SKM-1 (cell line): ENCODE measurements around the gene GPSM1.

Source experiments
- DNase-seq: peaks from one replicate; lab custom pipeline; 2025; ENCODE audit not compliant: unreplicated experiment; lab: John Stamatoyannopoulos, UW

GPSM1 gene

DNA sequence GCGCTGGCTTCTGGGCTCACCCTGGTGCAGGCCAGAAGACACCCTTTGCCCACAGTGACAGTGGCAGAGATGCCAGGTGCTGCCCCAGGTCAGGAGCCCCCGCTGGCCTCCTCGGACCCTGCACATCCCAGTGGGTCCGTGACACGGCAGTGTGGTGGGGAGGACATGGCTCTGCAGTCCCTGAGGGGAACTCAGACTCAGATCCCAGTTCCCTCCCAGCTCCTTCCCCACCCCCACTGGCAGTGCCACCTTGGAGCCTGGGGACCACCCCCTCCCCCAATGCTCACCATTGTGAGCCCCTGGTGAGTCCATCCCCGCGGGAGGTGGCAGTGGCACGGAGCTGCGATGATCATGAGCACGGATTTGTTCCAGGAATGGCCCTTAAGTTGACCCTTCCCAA, 22.9 kb upstream of the GPSM1 start:
- DNase-seq = no peak

DNA sequence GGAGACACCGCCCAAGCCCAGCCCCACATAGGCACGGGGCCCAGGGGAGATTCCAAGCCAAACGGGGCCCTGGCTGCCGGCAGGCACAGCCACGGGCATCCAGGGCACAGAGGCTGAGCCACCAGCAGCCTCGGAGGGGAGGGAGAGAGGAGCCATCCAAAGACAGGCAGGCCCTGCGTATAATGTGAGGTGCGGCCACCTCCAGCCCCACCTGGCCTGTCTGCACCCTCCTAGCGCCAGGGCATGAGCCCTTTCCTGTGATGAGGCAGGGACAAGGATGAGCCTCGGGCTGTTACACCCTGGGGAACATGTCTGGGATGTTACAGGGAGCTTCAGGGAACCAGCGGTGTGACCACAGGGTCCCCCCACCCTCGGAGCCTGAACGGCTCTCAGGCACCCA, 22.4 kb upstream of the GPSM1 start:
- no peak for DNase-seq

DNA sequence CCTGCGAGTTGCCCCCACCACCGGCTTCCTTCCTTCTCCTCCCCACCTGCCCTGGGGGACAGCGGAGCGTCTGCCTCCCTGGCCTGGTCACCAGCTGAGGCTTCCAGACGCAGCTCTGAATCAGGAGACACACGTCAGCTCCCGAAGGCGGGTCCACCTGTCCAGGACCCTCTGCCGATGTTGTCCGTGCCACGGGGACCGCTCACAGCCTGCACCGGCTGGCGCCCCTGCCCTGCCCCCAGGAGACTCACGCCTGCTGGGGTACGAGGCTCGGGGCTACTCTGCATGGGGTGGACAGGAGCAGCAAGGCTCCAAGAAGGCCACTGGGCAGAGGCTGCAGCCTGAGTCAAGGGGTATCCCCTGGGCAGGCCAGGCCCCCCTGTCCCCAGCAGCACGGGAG, 21.5 kb upstream of the GPSM1 start:
- DNase-seq = no peak

DNA sequence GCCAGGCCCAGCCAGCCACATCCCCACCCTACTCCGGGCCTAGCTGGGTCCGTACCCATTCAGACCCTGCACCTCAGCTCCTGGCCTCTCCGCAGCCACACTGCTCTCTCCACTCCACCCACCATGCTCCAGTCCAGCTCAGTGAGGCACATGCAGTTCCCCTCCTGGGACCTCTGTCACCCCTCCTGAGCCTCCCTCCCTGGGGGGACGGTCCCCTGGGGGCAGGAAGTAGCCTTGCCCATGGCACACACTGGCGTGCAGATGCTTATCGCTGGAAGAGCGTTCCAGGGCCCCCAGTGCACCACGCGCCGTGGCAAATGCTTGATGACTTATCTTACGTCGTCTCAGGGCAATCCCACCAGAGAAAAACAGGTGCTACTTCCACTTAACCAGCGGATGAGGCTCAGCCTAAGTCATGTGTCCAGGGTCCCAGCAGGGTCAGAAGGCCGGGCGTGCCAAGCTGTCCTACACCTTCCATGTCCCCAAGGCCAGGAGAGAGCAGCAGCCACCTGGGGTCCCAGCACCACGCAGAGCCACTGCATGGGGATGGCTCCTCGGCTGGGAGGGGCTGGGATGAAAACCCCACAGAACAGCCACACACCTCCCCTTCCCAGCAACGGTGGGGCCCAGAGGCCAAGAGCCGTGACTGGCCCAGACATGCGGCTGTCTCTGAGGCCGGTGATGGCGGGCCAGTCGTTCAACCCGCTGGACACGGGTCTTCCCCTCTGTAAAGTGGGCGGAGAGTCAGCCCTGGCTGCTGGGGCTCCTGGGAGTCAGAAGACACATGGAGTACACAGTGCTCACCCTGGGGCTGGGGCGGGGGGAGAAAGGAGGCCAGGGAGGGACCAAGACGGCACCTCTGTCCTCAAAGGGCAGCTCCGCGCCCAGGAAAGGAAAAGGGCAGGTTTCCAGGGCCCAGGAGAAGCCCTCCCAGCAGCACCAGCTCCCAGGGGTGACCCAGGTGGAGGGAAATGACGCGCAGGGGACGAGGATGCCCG, 20.8 kb upstream of the GPSM1 start:
- DNase-seq = no peak

DNA sequence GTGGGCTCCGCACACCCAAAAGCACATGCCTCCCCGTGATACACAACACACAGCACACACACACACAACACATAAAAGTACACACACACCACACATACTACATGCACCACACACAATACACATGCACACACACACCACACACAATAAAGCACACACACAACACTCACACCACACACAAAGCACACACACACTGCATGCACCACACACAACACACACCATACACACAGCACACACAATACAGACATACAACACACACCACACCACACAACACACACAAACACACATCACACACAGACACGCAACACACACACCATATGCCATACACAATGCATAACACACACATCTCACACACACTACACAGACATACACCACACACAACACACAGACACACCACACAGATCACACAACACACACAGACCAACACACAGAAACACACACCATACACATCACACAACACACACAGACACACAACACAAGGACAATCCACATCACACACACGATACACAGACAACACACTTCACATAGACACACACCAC, 20.1 kb upstream of the GPSM1 start:
- no peak for DNase-seq

DNA sequence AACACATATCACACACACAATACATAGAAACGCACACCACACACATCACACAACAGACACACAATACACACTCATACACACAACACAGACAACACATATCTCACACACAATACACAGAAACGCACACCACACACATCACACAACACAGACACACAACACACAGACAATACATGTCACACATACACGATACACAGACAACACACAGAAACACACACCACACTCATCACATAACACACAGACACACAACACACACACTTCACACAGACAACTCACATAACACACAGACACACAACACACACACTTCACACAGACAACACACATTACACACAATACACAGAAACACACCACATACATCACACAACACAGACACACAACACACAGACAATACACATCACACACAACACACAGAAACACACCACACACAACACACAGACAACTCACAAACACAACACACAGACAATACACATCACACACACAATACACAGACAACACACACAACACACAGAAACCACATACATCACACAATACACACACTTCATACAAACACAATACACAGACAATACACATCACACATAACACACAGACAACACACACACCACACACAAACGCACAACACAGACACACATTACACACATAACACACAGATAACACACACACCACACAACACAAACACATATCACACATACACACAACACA, 19.2 kb upstream of the GPSM1 start:
- DNase-seq = no peak

DNA sequence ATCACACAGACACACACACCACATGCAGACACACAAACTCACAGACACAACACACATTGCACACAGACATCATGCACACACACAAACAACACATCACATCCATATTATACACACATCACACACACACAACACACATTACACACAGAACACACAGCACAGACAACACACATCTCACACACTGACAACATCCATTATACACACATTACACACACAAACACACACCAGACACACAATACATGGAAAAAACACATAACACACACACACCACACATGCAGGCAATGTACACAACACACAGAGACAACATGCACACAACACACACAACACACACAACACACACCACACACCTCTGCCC, 18.7 kb upstream of the GPSM1 start:
- DNase-seq = no peak

DNA sequence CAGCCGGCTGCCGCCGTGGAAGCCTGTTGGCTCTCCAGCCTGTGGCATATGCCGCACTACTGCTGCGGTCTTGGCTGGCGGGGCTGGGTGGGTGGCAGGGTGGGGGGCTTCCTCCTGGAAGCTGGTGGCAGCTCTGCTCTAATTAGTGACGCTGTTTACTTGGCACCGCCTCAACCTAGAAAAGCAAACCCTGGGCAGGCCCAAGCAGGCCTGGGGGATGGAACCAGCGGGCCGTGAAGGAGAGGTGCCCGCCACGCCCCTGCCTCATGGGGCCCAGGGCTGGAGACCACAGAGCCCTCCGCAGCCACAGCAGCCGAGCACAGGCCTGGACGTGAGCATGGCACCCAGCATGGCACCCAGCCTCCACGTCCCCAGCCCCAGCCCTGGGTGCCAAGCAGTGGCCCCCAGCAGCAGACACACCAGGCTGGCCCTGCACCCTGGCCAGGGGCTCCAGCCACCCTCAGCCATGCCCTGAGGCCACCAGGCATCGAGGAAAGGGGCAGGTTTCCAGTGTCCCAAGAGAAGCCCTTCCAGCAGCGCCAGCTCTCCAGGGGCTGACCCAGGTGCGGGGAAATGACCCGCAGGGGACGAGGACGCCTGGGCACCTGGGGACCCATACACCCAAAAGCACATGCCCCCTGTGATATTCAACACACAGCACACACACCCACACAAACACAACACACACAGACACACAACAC, 18.1 kb upstream of the GPSM1 start:
- no peak for DNase-seq

DNA sequence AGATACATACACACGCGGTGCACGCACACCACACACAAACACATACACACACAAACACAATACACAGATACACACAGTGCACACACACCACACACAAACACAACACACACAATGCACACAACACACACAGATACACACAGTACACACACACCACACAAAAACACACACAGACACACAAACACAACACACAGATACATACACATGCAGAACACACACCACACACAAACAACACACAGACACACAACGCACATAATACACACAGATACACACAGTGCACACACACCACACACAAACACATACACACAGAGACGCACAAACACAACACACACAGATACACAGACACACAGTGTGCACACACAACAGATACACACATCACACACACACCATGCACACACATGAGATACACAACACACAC, 17.5 kb upstream of the GPSM1 start:
- DNase-seq = no peak

DNA sequence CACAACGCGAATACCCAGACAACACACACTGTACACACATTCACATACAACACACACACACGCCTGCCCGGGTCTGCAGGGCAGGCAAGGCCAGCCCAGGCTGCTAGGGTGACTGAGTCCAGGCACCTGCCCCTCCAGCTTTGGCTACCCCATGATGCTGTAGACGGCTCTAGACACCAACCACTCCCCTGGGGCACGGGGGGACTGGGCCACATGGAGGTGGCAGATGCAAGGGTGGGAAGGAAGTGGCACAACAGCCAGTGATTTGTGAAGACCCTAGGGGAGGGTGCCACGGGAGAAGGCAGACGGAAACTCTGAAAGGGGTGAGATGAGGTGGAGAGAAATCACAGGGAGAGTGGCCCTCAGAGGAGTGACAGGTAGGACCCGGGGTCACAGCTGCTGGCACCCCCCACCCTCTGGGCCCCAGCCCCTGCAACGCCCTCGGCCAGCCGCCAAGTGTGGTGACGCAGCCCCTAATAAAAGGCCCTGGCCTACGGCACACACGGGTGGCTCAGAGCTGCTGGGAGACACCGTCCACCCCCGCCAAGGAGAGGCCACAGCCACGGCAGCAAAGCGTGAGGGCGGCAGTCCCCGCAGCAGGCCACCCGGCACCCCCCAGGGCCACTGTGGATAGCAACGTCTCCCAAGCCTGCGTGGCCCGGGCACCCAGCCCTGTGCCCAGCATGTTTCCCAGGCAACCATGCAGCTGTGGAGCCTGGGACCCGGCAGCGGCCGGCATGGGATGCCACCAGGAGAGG, 16.9 kb upstream of the GPSM1 start:
- DNase-seq = no peak

DNA sequence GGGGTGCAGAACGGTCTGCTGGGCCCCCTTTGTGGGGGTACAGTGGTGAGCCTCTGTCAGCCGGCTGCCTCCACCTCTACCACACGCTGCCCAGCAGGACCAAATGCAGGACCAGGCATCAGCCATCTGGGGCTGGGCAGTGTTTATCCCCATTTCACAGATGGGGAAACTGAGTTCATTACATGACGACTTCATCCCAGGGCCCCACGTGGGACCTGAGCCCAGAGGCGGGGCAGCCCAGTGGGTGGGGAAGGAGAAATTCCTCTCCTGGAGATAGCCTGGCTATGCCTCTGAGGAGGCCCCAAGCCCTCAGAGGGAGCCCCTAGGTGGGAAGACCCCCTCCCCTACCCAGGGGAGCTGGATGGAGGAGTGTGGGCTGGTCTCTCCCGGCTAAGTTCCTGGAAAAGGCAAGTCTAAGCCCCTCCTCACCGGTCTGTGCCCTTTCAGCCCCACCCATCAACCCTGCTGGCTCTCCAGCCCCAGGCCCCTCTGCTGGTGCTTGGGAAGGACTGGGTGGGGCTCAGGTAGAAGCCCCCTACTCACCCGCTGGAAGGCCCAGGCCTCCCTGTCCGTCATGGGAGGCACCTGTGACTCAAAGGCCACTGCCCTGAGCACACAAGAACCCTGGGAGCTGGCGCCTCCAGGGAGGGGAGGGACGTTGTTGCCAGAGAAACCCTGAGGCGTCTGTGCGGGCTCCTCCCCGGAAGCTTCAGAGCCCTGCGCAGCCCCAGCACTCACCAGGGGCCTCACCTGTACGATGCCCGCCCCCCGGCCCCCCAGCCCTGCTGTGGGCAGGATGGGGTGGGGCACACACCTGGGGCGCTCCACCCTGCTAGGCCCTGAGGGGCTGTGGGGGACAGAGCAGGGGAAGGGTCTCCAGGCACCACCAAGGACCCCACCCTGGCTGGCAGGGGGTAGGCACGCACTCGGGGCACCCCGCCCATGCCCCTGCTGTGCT, 16.0 kb upstream of the GPSM1 start:
- no peak for DNase-seq

DNA sequence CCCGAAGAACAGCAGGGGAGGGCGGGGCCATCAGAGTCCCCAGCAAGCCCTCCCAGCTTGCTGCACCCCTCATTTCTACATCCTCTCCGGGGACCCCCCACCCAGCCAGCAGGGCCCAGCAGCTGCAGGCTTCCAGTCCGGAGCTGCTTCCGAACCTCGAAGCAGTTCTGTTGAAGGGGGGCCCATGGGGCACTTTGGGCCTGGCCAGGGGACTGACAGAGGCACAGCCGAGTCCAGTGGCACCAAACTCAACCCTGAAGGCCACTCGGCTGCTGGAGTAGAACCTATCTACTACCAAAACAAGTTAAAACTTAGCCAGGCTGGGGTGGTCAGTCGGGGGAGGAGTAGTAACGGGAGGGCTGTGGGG, 15.3 kb upstream of the GPSM1 start:
- DNase-seq = no peak

DNA sequence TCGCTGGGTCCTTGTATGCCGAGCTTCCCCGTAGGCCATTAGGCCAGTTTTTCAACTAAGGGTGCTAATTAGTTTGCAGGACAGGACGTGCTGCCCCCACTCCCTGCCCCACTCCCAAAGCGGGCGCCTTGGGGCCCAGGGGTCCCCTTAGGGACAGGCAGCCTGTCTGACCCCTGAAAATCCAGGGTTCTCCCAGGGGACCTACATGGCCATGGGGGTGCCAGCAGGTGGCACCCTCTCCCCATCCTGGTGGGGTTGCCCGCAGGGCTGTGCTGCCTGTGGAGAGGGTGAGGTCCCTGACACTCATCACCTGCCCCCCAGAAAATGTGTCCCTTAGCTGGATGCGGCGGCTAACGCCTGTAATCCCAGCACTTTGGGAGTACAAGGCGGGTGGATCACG, 14.9 kb upstream of the GPSM1 start:
- no peak for DNase-seq

DNA sequence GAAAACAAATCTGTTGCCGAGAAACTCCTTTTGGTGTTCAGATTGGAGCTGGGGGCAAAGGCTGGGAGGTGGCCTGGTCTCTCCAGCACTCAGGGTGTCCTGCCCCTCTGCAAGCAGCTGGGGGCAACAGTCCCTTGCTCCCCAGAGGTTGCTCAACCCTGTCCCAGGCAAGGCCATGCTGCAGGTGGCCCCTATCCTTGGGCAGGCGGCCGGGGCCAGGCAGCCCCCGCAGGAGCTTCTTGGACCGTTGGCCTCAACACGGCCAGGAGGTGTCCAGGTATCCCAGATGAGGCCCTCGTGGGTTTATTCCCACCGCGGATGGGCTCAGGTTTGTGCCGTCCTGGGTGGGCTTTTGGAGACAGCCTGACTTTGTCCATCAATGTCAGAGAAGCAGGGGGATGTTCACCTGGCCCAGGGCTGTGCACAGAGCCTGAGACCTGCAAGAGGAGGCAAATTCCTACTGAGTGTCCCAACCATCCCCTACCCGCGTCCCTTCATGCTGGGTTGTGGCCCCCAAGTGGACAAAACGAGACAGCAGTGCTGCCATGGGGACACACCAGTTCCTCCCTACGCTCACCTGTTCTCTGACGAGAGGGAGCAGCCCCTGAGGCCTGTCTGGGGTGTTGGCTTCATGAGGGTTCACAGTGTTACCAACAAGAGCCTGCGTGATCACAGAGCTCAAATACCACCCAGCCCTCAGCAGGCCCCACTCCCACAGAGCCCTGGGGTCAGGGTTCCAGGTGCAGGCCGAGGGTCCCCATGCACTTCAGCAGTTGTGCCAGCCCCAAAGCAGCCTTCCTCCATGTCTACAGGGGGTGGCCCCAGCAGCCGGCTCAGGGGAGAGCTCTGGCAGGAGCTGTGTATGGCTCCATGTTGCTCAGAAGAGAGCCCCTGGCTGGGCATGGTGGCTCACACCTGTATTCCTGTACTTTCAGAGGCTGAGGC, 14.0 kb upstream of the GPSM1 start:
- no peak for DNase-seq

DNA sequence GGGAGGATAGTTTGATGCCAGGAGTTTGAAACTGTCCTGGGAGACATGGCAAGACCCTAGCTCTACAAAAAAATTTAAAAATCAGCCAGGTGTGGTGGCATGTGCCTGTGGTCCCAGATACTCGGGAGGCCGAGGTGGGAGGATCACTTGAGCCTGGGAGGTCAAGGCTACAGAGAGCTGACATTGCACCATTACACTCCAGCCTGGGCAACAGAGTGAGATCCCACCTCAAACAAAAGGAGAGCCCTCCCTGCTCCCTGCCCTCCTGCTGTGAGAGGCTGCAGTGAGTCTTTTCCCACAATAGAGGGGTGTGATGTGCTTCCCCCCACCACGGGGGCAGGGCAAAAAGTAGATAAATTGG, 13.3 kb upstream of the GPSM1 start:
- no peak for DNase-seq

DNA sequence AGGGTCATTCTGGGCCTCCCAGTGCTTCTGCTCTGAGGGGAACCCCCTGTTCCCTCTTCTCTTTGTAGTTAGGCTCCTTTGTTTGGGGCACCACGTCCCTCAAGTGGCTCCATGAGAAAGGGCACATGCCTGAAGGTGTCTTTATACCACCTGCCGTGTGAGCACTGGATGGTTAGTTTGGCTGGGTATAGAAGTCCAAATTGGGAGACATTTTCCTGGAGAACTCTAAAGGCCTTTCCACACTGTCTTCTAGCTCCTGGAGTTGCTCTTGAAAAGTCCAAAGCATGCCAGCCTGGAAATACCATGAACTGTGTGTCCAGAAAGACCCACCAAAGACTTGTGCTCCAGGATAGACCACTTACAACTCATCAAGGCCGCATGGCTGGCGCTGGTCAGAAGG, 12.4 kb upstream of the GPSM1 start:
- no peak for DNase-seq

DNA sequence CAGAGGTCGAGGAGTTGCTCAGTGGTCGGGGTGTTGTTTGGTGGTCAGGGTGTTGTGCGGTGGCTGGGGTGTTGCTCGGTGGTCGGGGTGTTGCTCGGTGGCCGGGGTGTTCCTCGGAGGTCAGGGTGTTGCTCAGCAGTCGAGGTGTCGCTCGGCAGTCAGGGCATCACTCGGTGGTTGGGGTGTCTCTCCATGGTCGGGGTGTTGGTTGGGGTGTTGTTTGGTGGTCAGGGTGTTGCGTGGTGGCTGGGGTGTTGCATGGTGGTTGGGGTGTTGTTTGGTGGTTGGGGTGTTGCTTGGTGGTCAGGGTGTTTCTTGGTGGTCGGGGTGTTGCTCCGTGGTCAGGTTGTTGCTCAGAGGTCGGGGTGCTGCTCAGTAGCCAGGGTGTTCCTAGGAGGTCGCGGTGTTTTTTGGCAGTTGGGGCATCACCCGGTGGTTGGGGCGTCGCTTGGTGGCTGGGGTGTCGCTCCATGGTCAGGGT, 11.0 kb upstream of the GPSM1 start:
- DNase-seq = no peak

DNA sequence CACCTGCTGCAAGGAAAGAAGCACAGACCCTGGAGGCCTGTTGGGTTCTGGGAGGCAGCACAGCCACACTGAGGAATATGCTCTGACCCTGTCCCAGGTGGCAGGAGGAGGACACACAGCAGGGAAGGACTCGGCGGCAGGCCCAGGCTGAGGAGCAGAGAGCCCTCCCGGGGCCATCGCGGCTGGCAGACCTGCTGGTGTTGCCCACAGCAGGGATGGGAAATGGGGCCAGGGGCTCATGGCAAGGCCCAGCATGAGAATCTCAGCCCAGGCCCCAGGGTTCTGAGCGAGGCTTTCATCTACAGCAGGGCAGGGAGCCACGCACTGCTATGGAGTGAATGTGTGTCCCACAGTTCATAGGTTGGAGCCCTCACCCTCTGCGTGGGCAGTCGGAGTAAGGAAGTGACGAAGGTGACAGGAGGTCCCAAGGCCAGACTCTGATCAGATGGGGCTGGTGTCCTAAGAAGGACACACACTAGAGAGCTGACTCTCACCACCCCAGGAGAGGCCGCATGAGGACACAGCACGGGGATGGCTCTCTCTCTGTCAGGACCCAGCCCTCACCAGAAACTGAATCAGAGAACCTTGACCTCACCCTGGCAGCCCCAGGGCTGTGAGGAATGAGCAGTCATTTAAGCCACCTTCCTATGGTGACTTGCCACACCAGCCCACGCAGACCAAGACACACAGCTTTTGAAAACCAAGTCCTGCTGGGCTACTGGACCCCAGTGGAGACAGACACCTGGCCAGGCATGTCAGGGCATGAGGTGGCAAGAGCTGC, 10.3 kb upstream of the GPSM1 start:
- no peak for DNase-seq
